ENCODE results near the gene KLF3.

The KLF3 gene

GRCh38 chr4:38679921-38680320, 15.9 kb downstream of the KLF3 start:
- DNase-seq (ENCODE audit: low read depth) = no peak

DNA sequence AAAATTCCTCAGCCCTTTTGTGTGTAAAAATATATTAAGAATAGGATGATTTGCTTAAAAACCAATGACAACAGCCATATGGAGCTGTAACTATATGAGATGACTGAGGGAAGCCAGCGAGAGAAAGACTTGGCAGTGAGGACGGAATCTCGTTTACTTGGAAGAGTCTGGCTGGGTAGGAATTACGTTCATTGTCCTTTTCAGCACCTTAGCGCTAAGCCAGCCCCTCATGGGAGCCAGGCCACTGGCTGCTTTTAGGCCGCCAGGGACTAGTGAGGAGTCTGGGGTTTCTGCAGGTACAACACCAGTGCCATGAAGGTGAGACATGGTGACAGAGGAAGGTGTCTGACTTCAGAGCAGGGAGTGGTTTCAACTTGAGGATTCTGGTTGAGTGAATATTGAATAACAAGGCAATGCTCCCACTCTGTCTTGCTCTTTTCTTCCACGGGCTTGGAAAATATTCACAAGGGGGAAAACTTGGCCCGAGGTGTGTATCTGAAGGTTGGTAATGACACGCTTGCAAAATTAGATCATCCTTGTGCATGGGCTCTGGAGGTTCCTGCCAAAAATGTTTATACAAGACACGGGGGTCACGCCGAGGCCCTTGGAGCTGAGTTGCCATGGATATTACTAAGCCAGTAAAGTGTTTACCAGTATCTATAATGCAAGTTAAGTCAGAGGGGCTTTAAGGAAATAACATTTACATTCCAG, 17.4 kb downstream of the KLF3 start:
- no peak for TF ChIP-seq CTCF (IDR thresholded peaks at IDR 0.05; ENCODE audit: control insufficient read depth, extremely low read depth, insufficient read depth)
- H3K4me3 ChIP-seq (ENCODE audit: low read depth, low read length) = no peak overlapping the region
- DNase-seq (ENCODE audit: low read depth) = no peak

More at GRCh38 chr4:38679921-38680320, 15.9 kb downstream of the KLF3 start:
- TF ChIP-seq CTCF (IDR thresholded peaks at IDR 0.05; ENCODE audit: control insufficient read depth, extremely low read depth, insufficient read depth) = no peak
- no peak overlapping the region for H3K4me3 ChIP-seq (ENCODE audit: low read depth, low read length)

- no peak for DNase-seq (ENCODE audit: low read depth)
- no peak for TF ChIP-seq CTCF (IDR thresholded peaks at IDR 0.05; ENCODE audit: control insufficient read depth, extremely low read depth, insufficient read depth)
- H3K4me3 ChIP-seq (ENCODE audit: low read depth, low read length) = no peak overlapping the region
Measured at GRCh38 chr4:38682336-38682735, 18.3 kb downstream of the KLF3 start.

- TF ChIP-seq CTCF (IDR thresholded peaks at IDR 0.05; ENCODE audit: control insufficient read depth, extremely low read depth, insufficient read depth) = no peak
- no peak for DNase-seq (ENCODE audit: low read depth)
- H3K4me3 ChIP-seq (ENCODE audit: low read depth, low read length) = no peak overlapping the region
Measured at GRCh38 chr4:38683276-38683675, 19.3 kb downstream of the KLF3 start.

- H3K4me3 ChIP-seq (ENCODE audit: low read depth, low read length) = no peak overlapping the region
- no peak for DNase-seq (ENCODE audit: low read depth)
- no peak for TF ChIP-seq CTCF (IDR thresholded peaks at IDR 0.05; ENCODE audit: control insufficient read depth, extremely low read depth, insufficient read depth)
Measured at GRCh38 chr4:38684271-38684670, 20.3 kb downstream of the KLF3 start.

- no peak for DNase-seq (ENCODE audit: low read depth)
- TF ChIP-seq CTCF (IDR thresholded peaks at IDR 0.05; ENCODE audit: control insufficient read depth, extremely low read depth, insufficient read depth) = no peak
- no peak overlapping the region for H3K4me3 ChIP-seq (ENCODE audit: low read depth, low read length)
Measured at GRCh38 chr4:38684951-38685844, 21.2 kb downstream of the KLF3 start.
